ENCODE results near the gene SMIM24.

SMIM24 gene

DNA sequence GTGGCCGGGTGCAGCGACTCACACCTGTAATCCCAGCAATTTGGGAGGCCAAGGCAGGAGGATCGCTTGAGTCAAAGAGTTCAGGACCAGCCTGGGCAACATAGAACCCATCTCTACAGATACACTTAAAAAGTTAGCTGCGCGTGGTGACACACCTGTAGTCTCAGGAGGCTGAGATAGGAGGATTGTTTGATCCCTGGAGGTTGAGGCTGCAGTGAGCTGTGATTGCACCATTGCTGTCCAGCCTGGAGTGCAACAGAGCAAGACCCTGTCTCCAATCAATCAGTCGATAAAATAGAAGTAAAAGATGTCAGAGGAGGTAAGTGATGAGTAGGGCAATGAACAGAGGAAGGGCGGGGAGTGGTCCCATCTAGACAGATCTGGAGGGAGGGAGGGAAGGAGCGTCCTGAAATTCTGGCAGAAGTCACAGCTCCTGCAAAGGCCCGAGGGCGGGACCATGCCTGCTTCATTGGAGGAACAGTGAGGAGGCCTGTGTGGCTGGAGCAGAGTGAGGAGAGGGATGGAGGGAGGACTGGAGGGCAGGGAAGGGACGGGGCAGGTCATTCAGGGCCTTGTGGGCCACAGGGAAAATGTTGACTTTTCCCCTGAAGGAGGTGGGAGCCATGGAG lies 9.7 kb downstream of the SMIM24 start:
- no peak for DNase-seq

DNA sequence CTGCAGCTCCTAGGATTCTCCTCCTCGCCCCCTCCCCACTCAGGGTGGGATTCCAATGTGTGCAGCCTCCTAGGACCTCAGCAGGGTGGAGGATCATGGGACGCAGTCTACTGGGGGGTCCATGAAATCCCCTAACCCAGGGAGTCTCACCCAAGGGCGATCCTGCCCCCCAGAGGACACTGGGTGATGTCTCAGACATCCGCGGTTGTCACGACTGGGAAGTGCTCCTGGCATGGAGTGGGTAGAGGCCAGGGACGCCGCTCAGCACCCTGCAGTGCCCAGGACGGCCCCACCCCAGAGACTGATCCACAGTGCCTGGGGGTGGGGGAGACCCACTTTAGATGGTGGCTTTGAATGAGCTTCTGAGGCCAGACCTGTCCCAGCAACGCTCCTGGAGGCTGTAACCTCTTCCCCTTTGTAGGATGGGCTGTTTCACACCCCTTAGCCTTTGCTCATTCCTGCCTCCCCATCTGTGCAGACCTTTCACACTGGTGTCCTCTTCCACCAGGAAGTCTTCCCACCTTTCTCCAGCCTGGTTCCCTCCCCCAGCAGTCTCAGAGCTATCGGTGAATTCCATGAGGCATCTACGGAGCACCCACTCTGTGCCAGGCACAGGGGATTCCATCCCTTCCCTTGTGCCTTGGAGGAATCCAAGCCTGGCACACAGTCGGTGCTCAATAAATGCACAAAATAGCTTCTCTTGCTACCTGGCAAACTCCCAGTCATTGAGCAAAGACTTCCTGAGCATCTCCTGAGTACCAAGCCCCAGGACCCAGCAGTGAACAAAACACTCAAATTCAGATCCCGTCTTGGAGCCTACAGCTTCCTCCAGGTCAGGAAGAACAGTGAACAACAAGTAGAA lies 10.5 kb downstream of the SMIM24 start:
- no peak for DNase-seq

DNA sequence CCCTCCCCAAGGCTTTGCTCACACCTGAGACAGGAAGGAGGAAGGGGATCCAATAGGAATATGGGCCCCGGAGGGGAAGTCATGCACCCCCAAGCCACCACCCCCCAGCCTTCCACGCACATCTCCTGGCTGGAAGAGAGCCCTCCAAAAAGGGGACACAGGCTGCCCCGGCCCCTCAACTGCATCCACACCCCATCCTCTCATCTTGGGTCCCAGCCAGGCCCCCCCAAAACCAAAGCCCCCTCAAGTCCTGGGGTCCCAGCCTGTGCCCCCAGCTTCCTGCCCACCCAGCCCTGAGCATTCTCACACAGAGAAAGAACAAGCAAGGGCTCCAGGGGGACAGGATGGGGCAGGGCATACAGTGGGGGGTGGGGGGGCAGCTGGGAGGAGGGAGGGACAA lies 12.1 kb downstream of the SMIM24 start:
- no peak for DNase-seq

DNA sequence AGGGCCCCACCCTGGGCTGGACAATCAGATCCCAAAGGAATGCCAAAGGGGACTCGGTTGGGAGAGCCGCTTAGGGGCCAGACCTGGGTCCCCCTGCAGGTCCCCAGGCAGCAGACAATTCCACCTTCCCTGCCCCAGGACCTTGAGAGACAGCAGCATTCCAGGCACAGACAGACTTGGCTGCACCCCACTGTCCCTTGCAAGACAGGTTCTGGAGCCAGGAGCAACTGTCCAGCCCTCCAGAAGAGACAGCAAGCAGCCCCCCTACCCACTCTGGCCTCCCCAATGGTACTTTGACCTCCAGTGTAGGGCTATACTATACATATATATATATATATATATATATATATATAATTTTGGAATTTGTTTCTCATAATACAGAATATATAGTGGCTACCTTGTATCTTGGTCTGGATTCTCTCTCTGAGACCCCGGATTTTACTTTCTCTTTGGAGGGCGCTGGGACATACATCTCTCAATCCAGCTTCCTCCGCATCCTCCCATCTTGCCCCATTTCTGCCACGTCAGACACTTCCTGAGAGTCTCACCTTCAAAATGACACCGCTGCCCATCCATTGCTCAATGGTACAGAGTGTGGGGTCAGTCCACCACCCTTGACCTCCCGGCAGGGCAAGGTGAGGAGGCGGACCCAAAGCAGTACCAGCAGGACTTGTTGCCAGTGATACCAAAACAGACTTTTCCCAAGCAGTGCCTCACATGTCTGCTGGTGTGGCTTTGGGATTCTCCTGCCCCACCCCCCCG lies 12.7 kb downstream of the SMIM24 start:
- DNase-seq, result no peak

DNA sequence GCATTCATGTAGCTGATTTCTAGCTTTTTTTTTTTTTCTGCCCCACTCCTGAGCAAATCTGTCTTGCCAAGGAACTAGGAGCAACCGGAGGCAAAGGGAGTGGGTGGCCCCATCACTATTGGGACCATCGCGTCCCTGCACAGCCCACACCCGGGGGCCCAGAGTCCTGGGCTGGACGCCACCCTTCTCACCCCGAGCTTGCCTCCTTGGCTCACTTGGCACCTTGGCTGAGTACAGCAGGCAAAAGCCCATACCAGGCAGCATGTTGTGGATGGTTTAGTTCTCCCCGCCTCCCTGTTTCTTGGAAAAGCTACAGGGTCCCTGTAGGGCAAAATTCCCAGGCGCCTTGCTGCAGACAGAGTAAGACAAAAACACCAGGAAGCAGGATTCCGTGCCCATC lies 13.7 kb downstream of the SMIM24 start:
- no peak for DNase-seq

DNA sequence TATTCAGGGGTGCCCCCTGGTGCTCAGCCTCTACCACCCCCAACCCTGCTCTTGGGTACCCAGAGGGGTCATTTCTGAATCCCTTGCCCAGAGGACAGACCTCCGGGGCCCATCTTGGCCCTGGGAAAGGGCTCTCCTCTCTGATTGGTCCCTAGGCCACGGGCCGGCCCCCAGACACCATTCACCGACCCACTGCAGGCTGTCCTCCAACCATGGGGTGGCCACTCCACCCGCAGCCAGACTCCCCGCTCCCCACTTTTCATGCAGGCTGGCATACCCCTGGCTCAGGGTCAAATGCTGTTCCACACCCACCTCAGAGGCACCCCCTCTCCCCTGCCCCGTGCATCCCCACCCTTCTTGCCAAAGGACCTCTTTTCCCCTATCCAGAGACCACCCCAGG lies 14.8 kb downstream of the SMIM24 start:
- DNase-seq, result no peak

DNA sequence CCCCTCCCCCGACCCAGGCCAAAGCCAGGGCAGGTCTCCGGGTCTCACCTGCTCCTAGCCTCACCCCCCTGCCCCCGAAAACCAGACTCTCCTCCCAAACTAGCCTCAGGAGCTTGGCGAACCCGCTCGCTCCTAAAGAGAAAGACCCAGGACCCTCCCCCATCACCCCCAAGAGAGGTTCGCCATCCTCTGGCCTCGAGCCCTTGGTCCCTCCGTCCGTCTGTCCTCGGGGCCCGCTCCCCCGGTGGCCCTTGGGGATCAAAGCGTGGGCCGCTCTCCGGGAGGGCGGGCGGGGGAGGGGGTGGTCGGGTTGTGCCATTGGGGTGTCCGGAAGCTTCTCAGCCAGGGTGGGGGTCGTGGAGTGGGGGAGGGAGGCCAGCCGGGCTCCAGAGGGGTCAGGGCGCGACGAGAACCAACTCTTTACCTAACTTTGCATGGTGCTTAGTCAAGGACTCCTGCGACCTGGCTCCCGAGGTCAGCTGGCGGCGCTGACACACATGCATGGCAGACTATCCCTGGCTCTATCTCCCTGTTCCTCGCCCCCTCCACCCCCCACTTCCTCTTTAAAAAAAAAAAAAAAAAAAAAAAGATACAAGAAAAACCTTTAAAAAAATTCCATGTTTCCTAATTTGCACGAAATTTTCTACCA lies 15.6 kb downstream of the SMIM24 start:
- DNase-seq, result no peak

DNA sequence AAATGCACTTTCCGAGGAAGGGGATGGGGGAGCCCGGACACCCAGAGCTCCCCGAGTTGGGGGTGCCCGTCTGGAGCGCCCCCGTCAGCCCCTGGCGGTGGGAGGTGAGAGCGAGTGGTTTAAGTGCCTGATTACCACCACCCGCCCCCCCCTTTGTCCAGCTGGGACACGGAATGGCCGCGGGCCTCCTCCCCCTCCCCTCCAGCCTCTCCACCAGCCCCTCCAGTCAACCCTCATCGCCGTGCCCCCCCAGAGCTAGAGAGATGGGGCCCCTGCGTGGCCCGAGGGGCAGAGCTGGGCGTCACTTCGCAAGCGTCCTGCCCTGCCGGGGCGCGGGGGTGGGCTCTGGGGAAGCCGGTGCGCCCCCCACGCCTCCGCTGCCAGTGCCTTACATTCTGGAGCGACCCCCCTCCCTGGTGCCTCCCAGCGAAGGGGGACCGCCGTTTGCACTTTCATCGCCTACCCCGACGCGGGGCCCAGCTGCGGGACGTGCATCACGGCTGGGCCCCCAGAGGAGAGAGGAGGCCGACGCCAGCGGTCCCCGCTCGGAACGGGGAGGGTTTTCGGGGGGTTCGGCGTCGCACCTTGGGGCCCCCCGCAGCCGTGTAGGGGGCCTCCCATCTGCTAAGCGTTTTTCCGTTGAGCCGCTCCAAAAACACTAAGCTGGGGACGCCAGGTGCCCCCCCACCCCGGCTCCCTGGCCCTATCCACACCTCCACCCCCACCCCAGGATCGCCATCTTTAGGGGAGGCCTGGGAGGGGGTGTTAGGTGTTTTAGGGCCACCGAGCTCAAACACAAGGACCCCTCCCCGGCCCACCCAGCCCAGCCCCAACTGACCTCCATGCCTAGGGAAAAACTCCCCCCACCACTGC lies 16.4 kb downstream of the SMIM24 start:
- no peak for DNase-seq

DNA sequence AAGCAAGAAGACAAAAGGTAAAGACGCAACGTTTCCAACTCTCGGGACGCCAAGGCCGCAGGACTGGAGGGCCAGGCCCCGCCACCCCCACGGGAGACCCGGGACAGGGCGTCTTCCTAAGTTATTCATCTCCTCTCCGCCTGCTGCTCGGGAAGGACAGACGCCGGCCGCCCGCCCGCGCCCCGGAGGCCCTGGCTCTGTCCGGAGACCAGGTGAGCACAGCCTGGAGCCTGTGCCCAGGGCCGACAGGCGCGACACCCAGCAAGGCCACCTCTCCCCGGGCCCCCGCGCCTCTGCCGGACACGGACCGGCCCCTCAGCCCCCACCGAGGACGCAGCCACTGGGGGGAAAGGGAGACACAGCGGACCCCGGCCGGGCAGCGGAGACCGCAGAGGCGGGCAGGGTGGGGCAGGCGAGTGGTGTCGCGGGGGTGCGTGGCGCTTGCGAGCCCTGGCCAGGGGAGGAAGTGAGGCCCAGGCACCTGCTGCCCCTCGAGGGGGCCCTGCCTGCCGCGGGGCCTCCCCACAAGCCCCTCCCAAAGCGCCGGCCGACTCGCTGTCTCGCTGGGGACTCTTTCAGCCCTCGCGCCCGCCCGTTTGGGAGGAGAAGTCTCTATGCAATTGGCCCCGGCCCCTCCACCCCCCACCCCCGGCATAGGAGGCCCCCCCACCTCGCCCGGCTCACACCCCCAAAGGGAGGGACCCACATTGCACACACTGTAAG lies 17.2 kb downstream of the SMIM24 start:
- no peak for DNase-seq

DNA sequence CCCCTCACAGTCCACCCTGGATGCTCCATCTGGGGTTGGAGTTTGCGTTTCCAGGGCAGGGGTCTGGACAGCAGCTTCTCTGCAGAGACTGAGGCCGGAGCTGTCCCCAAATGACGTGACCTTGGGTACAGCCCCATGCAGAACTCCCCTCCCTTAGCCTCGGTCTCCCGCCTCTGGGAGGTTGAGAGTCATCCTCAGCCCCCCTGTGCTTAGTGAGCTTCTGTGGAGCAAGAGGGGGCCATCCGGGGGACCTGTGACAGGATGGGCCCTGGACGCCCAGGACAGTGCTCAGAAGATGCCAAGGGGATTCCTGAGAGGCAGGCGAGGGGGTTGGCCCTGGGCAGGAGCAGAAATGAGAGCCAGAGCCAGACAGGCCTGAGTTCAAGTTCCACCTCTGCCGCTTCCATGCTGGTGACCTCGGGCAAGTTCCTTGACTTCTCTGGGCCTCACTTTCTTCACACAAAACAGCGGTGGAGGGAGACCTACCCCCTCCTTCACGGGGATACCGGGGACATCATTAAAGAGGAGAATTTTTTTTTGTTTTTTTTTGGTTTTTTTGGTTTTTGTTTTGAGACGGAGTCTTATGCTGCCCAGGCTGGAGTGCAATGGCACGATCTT lies 20.3 kb downstream of the SMIM24 start:
- no peak for DNase-seq

DNA sequence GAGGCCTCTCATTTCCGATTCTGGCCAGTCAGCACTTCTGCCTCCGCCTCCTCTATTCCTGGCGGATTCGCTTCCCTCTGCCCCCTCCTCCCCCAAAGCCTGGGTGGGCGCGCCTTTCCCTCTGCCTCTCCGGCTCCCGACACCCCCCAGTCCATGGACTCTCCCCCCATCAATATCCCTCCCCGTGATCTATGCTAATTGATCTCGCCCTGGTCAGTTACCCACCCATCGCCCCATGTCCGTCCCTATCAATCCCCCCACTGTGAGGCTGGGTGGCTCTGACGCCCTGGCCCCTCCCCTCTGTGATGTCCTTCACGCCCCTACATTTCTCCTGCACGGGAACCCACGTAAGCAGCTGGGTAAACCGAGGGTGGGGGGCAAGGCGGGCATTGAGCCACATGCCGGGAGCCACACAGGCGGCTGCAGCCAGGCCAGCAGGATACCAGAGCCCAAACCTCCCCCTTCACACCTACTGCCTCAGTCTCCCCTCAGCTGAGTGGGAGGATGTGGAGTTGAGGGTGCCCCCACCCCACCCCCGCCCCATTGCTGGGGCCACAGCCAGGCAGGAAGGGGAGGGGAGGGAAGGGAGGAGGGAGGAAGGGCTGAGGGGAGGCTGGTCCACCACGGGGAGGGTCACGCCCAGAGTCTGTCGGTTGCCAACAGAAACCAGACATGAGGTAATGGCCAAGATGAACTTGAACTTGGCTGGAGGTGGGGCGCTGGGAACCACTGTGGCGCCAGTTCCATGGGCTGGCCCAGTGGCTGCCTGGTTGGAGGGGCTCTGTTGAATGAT lies 21.0 kb downstream of the SMIM24 start:
- DNase-seq, result no peak

DNA sequence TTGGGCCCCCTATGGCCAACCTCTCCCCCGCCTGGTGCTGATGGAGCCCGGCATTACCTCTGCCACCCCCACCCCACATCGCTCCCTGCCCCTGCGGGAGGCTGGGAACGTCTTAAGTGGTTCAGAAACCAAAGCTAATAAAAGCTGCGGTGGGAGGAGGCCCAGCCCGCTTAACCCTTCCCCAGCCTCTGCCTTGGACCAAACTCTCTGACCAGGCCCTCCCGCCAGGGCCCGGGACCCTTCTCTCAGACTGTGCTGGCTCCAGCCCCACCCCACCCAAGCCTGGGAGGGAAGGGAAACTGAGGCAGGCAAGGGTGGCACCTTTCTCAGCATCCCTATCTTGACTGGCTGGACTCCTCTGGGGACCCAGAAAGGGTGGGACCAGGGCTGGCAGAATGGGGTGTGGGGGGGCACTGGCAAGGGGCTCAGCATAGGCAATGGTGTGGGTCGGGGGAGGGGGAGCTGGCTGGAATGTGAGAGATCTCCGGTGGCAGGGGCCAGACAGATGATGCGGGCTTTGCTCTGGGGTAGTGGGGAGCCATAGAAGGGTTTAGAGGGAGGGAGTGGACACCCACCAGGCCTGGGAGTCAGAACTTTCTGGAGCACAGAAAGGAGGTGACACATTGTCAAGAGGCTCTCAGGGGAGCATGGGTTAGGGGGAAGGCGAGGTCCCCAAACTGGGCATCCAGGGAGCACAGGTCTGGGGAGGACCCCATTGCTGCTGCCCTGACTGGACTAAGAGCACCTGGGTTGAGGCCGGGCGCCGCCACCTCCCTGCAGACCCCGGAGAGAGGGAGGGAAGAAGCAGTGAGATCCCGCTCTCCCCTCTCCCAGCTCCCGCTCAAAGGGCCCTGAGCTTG lies 21.9 kb downstream of the SMIM24 start:
- no peak for DNase-seq

DNA sequence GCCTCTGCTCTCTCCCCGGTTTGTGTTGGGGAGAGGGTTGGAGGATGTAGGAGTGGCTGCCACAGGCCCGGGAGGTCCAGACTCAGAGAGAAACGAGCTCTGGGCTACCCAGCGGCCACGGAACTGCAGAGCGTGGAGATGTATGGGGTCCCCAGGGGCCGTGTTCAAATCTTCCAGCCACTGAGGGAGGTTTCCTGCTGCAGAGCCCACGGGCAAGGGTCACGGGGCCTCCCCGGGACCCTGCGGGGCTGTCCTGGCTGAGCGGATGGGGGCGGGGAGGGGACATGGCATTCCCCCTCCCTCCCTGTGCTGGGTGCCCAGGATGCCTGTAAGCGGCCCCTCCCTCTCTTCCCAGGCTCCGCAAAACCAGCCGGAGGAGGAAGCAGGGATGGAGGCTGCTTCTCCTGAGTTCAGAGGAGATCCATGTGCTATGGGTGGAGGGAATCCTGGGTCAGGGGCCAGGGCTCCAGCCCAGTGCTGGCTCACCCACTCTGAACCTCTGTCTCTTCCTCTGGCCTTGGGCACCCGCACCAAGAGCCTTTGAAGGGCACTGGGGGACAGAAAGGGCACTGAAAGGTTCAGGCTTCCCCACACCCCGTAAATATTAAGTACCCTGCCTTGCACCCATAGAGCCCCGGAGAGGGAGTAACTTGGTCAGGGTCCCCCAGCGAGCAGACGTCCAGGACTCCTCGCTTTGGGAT lies 22.6 kb downstream of the SMIM24 start:
- no peak for DNase-seq

DNA sequence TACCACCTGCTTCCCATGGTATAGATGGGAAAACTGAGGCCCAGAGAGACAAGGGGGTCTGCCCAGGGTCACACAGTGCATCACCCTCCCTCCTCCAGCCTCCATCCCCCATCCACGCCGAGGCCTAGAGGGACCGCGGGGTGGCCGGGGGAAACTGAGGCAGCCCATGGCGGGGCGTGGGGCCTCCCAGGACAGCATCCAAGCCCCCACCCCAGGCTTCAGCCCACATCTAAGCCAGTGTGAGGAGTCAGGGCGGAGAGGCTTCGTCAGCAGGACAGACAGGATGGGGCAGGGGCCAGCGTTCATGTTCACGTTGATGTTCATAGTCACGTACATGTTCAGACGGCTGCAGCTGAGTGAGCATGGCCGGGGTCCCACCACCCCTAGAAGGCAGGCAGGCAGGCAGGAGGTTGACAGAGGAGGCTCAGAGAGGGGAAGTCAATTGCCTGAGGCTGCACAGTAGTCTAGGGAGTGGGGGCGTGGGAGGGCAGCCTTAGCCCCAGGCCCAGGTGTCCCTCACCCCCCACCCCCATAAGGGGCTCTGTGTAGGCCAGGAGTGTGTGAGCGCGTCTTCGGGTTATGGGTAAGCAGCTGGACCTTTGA lies 23.3 kb downstream of the SMIM24 start:
- DNase-seq, result no peak

DNA sequence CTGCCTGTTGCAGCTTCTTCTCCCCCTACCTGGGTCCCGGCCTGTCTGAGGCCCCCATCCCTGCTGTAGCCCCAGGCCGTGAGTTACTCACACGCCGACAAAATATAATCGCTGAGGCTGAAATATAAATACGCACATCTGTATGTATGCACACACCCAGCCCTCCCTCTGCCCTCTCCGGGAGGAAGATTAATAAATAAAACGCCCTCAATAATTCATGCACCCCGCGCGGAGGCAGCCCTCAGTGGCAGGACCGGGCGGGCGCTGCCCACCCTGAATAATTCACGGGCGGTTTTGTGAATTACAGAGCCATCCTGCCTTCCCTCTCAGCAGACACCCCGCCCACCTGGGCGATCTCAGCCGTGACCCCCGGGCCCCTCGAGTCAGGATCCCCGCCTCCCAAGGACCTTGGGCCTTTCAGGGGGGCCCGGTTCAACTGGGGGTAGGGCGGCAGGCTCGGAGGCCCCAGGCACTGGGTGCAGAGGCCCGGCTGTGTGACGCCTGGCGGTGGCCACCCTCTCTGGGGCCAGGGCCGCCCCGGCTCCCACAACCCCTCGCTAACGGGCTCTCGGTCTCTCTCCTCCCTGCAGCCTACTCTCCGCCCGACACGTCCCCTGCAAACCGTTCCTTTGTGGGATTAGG lies 24.2 kb downstream of the SMIM24 start:
- no peak for DNase-seq

DNA sequence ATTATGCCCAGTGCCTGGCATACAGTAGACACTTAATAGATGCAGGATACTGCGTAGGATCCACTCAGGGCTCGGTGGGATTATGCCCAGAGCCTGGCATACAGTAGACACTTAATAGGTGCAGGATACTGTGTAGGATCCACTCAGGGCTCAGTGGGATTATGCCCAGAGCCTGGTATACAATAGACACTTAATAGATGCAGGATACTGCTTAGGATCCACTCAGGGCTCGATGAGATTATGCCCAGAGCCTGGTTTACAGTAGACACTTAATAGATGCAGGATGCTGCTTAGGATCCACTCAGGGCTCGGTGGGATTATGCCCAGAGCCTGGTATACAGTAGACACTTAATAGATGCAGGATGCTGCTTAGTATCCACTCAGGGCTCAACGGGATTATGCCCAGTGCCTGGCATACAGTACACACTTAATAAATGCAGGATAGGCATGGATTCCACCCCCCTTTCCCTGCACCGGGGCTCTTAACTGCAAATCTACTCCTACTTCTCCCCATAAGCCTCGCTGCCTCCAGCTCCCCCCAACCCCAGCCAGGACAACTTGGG lies 24.9 kb downstream of the SMIM24 start:
- no peak for DNase-seq

DNA sequence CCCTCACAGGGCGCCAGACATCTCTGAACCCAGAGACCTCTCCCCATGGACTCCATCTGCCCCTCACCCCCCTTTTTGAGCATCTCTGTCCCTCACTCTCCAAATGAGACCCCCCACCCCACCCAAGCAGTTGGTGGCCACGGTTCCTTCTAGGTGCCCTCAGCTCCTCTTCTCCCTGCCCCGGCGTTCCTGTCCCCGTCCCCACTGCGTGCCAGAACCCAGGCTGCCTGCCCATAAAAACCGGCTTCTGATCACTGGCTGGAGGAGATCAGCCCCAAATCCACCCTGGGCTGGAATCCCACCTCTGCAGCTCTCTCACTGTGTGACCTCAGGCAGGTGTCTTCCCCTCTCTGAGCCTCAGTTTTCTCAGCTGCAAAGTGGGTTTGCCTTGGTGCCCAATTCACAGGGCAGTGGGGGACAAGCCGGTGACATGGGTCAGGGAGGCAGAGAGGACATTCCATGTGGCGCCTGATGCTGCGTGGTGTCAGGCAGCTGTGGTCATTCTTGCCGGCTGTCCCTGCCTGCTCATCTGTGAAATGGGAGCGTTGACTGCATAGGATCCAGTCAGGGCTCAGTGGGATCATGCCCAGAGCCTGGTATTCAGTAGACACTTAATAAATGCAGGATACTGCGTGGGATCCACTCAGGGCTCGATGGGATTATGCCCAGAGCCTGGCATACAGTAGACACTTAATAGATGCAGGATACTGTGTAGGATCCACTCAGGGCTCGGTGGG lies 25.5 kb downstream of the SMIM24 start:
- DNase-seq, result no peak

Measured in activated CD8-positive, alpha-beta memory T cell treated with anti-CD3 and anti-CD28 coated beads, Interleukin-2, amount 50 U/mL, for 4 hours (primary cell).